Panc1 (cell line): Measurements from ENCODE around the gene GLT1D1. TPM values are rescaled to one million over a fixed set of nuclear protein-coding genes. Genes with fewer than 3 reads are reported as not detected.

Source experiments
- ATAC-seq: fragments of 200-7000 bp; cut with Tn5 transposase; 2 replicates; pipeline ENCODE4 v1.9.1; 2020; ENCODE audit warnings: mild to moderate bottlenecking, moderate library complexity
- BruUV-seq: library from RNA; stranded (reverse); fragments of 400-500 nt; replicated peaks from 2 replicates; lab custom pipeline; 2021; lab: Mats Ljungman, UMichigan
- CTCF ChIA-PET: fragments of 300-600 bp; sonication (Branson Sonifier 250); formaldehyde crosslinking; loops from one replicate; lab custom pipeline; 2022; ENCODE audit warnings: antibody characterized with exemption; lab: Charles Lee
- POLR2A ChIA-PET: fragments of 300-600 bp; sonication (Branson Sonifier 250); formaldehyde crosslinking; loops from one replicate; lab custom pipeline; 2022; ENCODE audit warnings: antibody characterized with exemption; lab: Charles Lee
- DNase-seq: peaks from one replicate; pipeline ENCODE4 v3.0.0-alpha.2; 2010; ENCODE audit warnings: low read depth, low spot score
- H3K27ac ChIP-seq: 2 replicates; pipeline ENCODE4 v1.5.1; 2011; ENCODE audit warnings: mild to moderate bottlenecking, low read length, inconsistent platforms
- H3K27me3 ChIP-seq: fragments of 200-500 bp; sonication (Bioruptor generic); 2 replicates; pipeline ENCODE4 v1.6.0; 2014; ENCODE audit warnings: low read length, inconsistent platforms; ENCODE audit not compliant: control insufficient read depth, insufficient read depth
- H3K36me3 ChIP-seq: fragments of 200-500 bp; sonication (Bioruptor generic); 2 replicates; pipeline ENCODE4 v1.5.1; 2014; ENCODE audit warnings: inconsistent platforms, mild to moderate bottlenecking, low read length, moderate library complexity; ENCODE audit not compliant: control insufficient read depth, insufficient read depth
- H3K4me1 ChIP-seq: 2 replicates; pipeline ENCODE4 v1.5.1; 2011; ENCODE audit warnings: inconsistent platforms, mild to moderate bottlenecking, low read length, moderate library complexity; ENCODE audit not compliant: control insufficient read depth, insufficient read depth
- H3K4me3 ChIP-seq, 2 experiments: 2 replicates each; pipeline ENCODE4 v1.5.1; 2011 to 2012; ENCODE audit warnings: low read depth in 2 of 2, low read length in 2 of 2, mild to moderate bottlenecking in 2 of 2, inconsistent platforms in 1 of 2, moderate library complexity in 1 of 2
- H3K9me3 ChIP-seq: fragments of 200-500 bp; sonication (Bioruptor generic); 2 replicates; pipeline ENCODE4 v1.5.1; 2014; ENCODE audit warnings: low read depth, mild to moderate bottlenecking, inconsistent platforms, low read length, moderate library complexity; ENCODE audit not compliant: control insufficient read depth, insufficient read depth
- CTCF ChIP-seq: fragments of 450-650 bp; IDR thresholded peaks from 2 replicates; pipeline ENCODE4 v1.5.1; 2017; ENCODE audit warnings: mild to moderate bottlenecking
- POLR2AphosphoS5 ChIP-seq: IDR thresholded peaks from 2 replicates; pipeline ENCODE4 v1.6.1; 2012; ENCODE audit warnings: mild to moderate bottlenecking, low read depth, low read length, moderate library complexity
- SIN3A ChIP-seq: IDR thresholded peaks from 2 replicates; pipeline ENCODE4 v1.6.1; 2012; ENCODE audit warnings: low read depth, mild to moderate bottlenecking, low read length, moderate library complexity, borderline replicate concordance; ENCODE audit not compliant: insufficient read depth
- TCF7L2 ChIP-seq: IDR thresholded peaks from 2 replicates; pipeline ENCODE4 v1.6.1; 2011; ENCODE audit warnings: mild to moderate bottlenecking, low read depth, low read length, inconsistent platforms
- in situ Hi-C: cut with HindIII; loops from 2 replicates; pipeline ENCODE4 v1.10.0; 2016; ENCODE audit warnings: low sequenced_read_pairs, low pct_unique_long_range_greater_than_20kb
- intact Hi-C: fragments of 100-400 bp; cut with micrococcal nuclease; formaldehyde crosslinking; loops from one replicate; pipeline ENCODE4 v1.10.0; 2022; ENCODE audit not compliant: unreplicated experiment
- total RNA-seq: library from RNA; stranded (reverse); gene quantifications from one replicate; pipeline ENCODE4 v1.2.1, GENCODE V29; 2021; ENCODE audit not compliant: unreplicated experiment
- TF ChIP-seq, protein P1 (sequence below), 2 experiments: IDR thresholded peaks; 2 replicates each; pipeline ENCODE4 v1.6.1; 2011 to 2012; ENCODE audit warnings: low read depth in 2 of 2, control low read depth in 1 of 2, low read length in 1 of 2, mild to moderate bottlenecking in 1 of 2, moderate library complexity in 1 of 2; ENCODE audit not compliant: insufficient read depth in 1 of 2

GLT1D1 gene
- total RNA-seq, 1 experiment from 2014 or later = not detected

DNA sequence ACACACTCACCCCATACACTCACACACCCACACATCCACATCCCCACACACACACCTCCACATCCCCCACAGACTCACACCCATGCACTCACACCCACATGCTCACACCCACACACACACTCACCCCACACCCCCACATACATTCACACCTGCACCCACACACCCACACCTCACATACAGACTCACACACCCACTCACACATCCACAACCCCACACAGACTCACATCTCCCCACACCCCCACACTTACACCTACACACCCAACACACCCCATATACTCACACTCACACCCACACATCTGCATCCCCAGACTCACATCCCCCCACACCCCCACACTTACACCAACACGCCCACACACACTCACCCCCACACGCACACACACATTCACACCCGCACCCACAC, 171.8 kb downstream of the GLT1D1 start:
- CTCF ChIA-PET = no interaction called here
- Histone ChIP-seq H3K36me3 (no peaks in the 10 kb centered on the region), H3K27me3 (no peaks in the 10 kb centered on the region; the same call in 1 of the 2 replicates), H3K4me3 (no peak overlapping the region), H3K9me3 (no peaks in the 10 kb centered on the region), H3K27ac (no peak overlapping the region), H3K4me1 (no peaks in the 10 kb centered on the region)
- BruUV-seq = no TSS peak
- intact Hi-C loops = no loop called here
- POLR2A ChIA-PET = no interaction called here
- no peak for DNase-seq
- ATAC-seq = no peak
- TF ChIP-seq, protein P1, sequence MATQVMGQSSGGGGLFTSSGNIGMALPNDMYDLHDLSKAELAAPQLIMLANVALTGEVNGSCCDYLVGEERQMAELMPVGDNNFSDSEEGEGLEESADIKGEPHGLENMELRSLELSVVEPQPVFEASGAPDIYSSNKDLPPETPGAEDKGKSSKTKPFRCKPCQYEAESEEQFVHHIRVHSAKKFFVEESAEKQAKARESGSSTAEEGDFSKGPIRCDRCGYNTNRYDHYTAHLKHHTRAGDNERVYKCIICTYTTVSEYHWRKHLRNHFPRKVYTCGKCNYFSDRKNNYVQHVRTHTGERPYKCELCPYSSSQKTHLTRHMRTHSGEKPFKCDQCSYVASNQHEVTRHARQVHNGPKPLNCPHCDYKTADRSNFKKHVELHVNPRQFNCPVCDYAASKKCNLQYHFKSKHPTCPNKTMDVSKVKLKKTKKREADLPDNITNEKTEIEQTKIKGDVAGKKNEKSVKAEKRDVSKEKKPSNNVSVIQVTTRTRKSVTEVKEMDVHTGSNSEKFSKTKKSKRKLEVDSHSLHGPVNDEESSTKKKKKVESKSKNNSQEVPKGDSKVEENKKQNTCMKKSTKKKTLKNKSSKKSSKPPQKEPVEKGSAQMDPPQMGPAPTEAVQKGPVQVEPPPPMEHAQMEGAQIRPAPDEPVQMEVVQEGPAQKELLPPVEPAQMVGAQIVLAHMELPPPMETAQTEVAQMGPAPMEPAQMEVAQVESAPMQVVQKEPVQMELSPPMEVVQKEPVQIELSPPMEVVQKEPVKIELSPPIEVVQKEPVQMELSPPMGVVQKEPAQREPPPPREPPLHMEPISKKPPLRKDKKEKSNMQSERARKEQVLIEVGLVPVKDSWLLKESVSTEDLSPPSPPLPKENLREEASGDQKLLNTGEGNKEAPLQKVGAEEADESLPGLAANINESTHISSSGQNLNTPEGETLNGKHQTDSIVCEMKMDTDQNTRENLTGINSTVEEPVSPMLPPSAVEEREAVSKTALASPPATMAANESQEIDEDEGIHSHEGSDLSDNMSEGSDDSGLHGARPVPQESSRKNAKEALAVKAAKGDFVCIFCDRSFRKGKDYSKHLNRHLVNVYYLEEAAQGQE (IDR thresholded peaks at IDR 0.05; ENCODE audit: insufficient read depth in 1 of 2, low read depth in 2 of 2, low read length in 1 of 2) = no peak
- no peak for TF ChIP-seq POLR2AphosphoS5
- no peak for TF ChIP-seq SIN3A
- TF ChIP-seq TCF7L2 = no peak
- no peak for TF ChIP-seq CTCF
- in situ Hi-C loops = no loop called here

DNA sequence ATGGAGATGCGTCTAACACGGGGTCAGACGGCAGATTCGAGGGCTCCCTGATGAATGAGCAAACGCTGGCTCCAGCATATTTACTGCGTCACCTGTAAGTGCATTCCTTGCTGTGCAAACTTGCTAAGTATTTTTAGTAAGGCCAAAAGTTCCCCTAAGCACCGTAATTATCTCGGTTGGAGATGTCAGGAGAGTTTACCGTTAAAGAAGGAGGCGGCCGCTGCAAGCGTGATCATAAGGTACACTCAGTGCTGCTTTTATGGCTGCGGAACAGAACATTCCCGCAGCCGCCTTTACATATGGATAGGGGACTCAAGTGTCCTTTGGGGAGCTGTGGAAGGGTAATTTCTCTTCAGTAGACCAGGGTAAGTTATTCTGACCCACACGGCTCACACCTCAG, 175.6 kb downstream of the GLT1D1 start:
- H3K4me1 ChIP-seq = no peaks in the 10 kb centered on the region
- H3K27ac ChIP-seq = no peak overlapping the region
- H3K4me3 ChIP-seq = no peak overlapping the region
- no peak for ATAC-seq
- TF ChIP-seq, protein P1 (IDR thresholded peaks at IDR 0.05; ENCODE audit: insufficient read depth in 1 of 2, low read depth in 2 of 2, low read length in 1 of 2) = no peak
- TF ChIP-seq SIN3A = no peak
- no peak for TF ChIP-seq TCF7L2
- no peak for TF ChIP-seq POLR2AphosphoS5
- no peak for TF ChIP-seq CTCF
- no peaks in the 10 kb centered on the region for H3K9me3 ChIP-seq
- H3K36me3 ChIP-seq = no peaks in the 10 kb centered on the region
- DNase-seq = no peak
- in situ Hi-C loops = no loop called here
- POLR2A ChIA-PET = no interaction called here
- BruUV-seq = no TSS peak
- CTCF ChIA-PET = no interaction called here
- intact Hi-C loops = no loop called here
- H3K27me3 ChIP-seq = no peaks in the 10 kb centered on the region; the same call in 1 of the 2 replicates

Other genes with a start within 250 kb of the GLT1D1 start
- gene SLC15A4, start 29.5 kb upstream of the GLT1D1 start, total RNA-seq = 29.1 TPM